ENCODE measurements around the gene MFSD12.

DNA sequence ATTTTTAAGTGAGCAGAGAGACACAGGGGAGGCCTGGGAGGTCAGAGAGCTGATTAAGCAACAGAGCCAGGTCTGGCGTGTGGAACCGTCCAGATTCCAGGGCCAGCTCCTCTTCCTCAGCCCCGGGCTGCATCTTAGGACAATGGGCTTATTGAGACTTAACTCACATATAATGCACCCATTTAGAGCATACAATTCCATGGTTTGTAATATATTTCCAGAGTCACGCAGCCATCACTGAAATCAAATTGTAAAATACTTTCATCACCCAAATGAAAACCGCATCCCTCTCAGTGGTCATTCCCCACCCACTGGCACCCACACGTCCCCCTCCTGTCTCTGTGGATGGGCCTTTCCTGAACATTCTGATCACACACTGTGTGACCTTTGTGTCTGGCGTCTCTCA, 13.2 kb upstream of the MFSD12 start:
- no peak for TF ChIP-seq EGR1 (IDR thresholded peaks at IDR 0.05; ENCODE audit: borderline replicate concordance, low read depth, low read length)
- TF ChIP-seq CTCF (IDR thresholded peaks at IDR 0.05; ENCODE audit: control extremely low read depth in 1 of 3, insufficient read depth in 1 of 3, low read depth in 1 of 3, low read length in 3 of 3), result no peak
- TF ChIP-seq TBP (IDR thresholded peaks at IDR 0.05; ENCODE audit: low read depth, low read length), result no peak
- TF ChIP-seq TAF1 (IDR thresholded peaks at IDR 0.05; ENCODE audit: low read depth, low read length), result no peak

Measured in H1 (cell line).